IMR-90 (cell line): Measurements from ENCODE around the gene HMX1. TPM values are rescaled to one million over a fixed set of nuclear protein-coding genes. Genes with fewer than 3 reads are reported as not detected.

ENCODE experiments used
- ATAC-seq: fragments of 200-7000 bp; cut with Tn5 transposase; 2 replicates; pipeline ENCODE4 v1.9.1; 2020; ENCODE audit warnings: low read depth, mild to moderate bottlenecking, moderate library complexity
- BruUV-seq: library from RNA; stranded (reverse); fragments of 400-500 nt; replicated peaks from 2 replicates; lab custom pipeline; 2021; lab: Mats Ljungman, UMichigan
- CTCF ChIA-PET: fragments of 300-600 bp; formaldehyde crosslinking; extraction: SDS; loops from one replicate; lab custom pipeline; 2021; ENCODE audit warnings: antibody characterized with exemption; lab: Yijun Ruan, JAX
- POLR2A ChIA-PET: fragments of 300-600 bp; sonication (Branson Sonifier 250); formaldehyde crosslinking; loops from one replicate; lab custom pipeline; 2022; ENCODE audit warnings: antibody characterized with exemption; ENCODE audit not compliant: unreplicated experiment; lab: Charles Lee
- DNase-seq: peaks from one replicate; pipeline ENCODE4 v3.0.0; 2013
- H2AFZ ChIP-seq: replicated peaks from 2 replicates; pipeline ENCODE3; 2013; ENCODE audit warnings: low read length, mild to moderate bottlenecking; ENCODE audit not compliant: poor library complexity
- H2AK5ac ChIP-seq: 2 replicates; pipeline ENCODE4 v1.6.1; 2013; ENCODE audit warnings: low read depth, low read length, inconsistent platforms
- H2AK9ac ChIP-seq: replicated peaks from 2 replicates; pipeline ENCODE3; 2013; ENCODE audit warnings: mild to moderate bottlenecking, low read depth, low read length, moderate library complexity; ENCODE audit not compliant: poor library complexity
- H2BK120ac ChIP-seq: 2 replicates; pipeline ENCODE4 v1.6.1; 2013; ENCODE audit warnings: low read depth, low read length, inconsistent platforms
- H2BK15ac ChIP-seq: 3 replicates; pipeline ENCODE4 v1.6.1; 2013; ENCODE audit warnings: low read depth, low read length, inconsistent platforms
- H2BK20ac ChIP-seq: 2 replicates; pipeline ENCODE4 v1.6.1; 2013; ENCODE audit warnings: low read depth, mild to moderate bottlenecking, inconsistent platforms, low read length, moderate library complexity
- H2BK5ac ChIP-seq: 2 replicates; pipeline ENCODE4 v1.6.1; 2013; ENCODE audit warnings: mild to moderate bottlenecking, low read depth, low read length, inconsistent platforms; ENCODE audit not compliant: poor library complexity, severe bottlenecking
- H3K14ac ChIP-seq: replicated peaks from 2 replicates; pipeline ENCODE4 v1.6.1; 2013; ENCODE audit warnings: low read depth, low read length, inconsistent platforms
- H3K18ac ChIP-seq: 2 replicates; pipeline ENCODE4 v1.6.1; 2013; ENCODE audit warnings: low read depth, low read length, control low read depth
- H3K23ac ChIP-seq: 2 replicates; pipeline ENCODE4 v1.6.1; 2013; ENCODE audit warnings: low read depth, low read length, inconsistent platforms
- H3K27ac ChIP-seq: 2 replicates; pipeline ENCODE4 v1.5.1; 2013; ENCODE audit warnings: mild to moderate bottlenecking, control low read depth, low read length; ENCODE audit not compliant: insufficient read depth
- H3K27me3 ChIP-seq: 2 replicates; pipeline ENCODE4 v1.6.1; 2013; ENCODE audit warnings: low read length; ENCODE audit not compliant: control insufficient read depth, insufficient read depth
- H3K36me3 ChIP-seq: 2 replicates; pipeline ENCODE4 v1.6.1; 2013; ENCODE audit warnings: low read length, mixed read lengths; ENCODE audit not compliant: control insufficient read depth, insufficient read depth
- H3K4ac ChIP-seq: 2 replicates; pipeline ENCODE4 v1.6.1; 2013; ENCODE audit warnings: low read depth, low read length, inconsistent platforms
- H3K4me1 ChIP-seq: 2 replicates; pipeline ENCODE4 v1.6.1; 2013; ENCODE audit warnings: low read length, mixed read lengths; ENCODE audit not compliant: control insufficient read depth, insufficient read depth
- H3K4me2 ChIP-seq: 2 replicates; pipeline ENCODE4 v1.6.1; 2013; ENCODE audit warnings: low read depth, mild to moderate bottlenecking, control low read depth, low read length, moderate library complexity
- H3K4me3 ChIP-seq: 2 replicates; pipeline ENCODE4 v1.5.1; 2013; ENCODE audit warnings: low read depth, mild to moderate bottlenecking, control low read depth, low read length, moderate library complexity; ENCODE audit not compliant: insufficient read depth
- H3K56ac ChIP-seq: 2 replicates; pipeline ENCODE4 v1.6.1; 2013; ENCODE audit warnings: low read length, inconsistent platforms; ENCODE audit not compliant: insufficient read depth; ENCODE audit errors: extremely low read depth
- H3K79me1 ChIP-seq, 2 experiments: 2 replicates each; pipeline ENCODE4 v1.6.1; 2013; ENCODE audit warnings: low read length in 2 of 2, inconsistent platforms in 1 of 2, low read depth in 1 of 2
- H3K9ac ChIP-seq: 2 replicates; pipeline ENCODE4 v1.6.1; 2013; ENCODE audit warnings: low read depth, low read length, control low read depth
- H3K9me1 ChIP-seq: 2 replicates; pipeline ENCODE4 v1.6.1; 2013; ENCODE audit warnings: low read length, inconsistent platforms; ENCODE audit not compliant: insufficient read depth
- H3K9me3 ChIP-seq: 2 replicates; pipeline ENCODE4 v1.6.1; 2013; ENCODE audit warnings: low read length; ENCODE audit not compliant: control insufficient read depth, insufficient read depth
- H4K20me1 ChIP-seq: 2 replicates; pipeline ENCODE4 v1.6.1; 2013; ENCODE audit warnings: low read length, inconsistent platforms; ENCODE audit not compliant: insufficient read depth
- H4K5ac ChIP-seq: 2 replicates; pipeline ENCODE4 v1.6.1; 2013; ENCODE audit warnings: mild to moderate bottlenecking, low read depth, low read length, control low read depth
- H4K8ac ChIP-seq, 2 experiments: 2 replicates each; pipeline ENCODE4 v1.6.1; 2013; ENCODE audit warnings: low read depth in 2 of 2, low read length in 2 of 2, control low read depth in 1 of 2, inconsistent platforms in 1 of 2
- H4K91ac ChIP-seq: 2 replicates; pipeline ENCODE4 v1.6.1; 2013; ENCODE audit warnings: low read depth, low read length, inconsistent platforms; ENCODE audit not compliant: insufficient read depth
- CEBPB ChIP-seq: IDR thresholded peaks from 2 replicates; pipeline ENCODE4 v1.6.1; 2012; ENCODE audit warnings: low read depth, low read length, improper control_type of control experiment
- CHD1 ChIP-seq: IDR thresholded peaks from 2 replicates; pipeline ENCODE4 v1.6.1; 2012; ENCODE audit warnings: low read depth, low read length, improper control_type of control experiment
- ELK1 ChIP-seq: fragments of 150-350 bp; IDR thresholded peaks from 2 replicates; pipeline ENCODE4 v1.6.1; 2016; ENCODE audit warnings: low read depth, mild to moderate bottlenecking, low read length, moderate library complexity, borderline replicate concordance
- FOS ChIP-seq: fragments of 150-350 bp; IDR thresholded peaks from 2 replicates; pipeline ENCODE4 v1.6.1; 2016; ENCODE audit warnings: low read depth, low read length
- MAZ ChIP-seq: IDR thresholded peaks from 2 replicates; pipeline ENCODE4 v1.6.1; 2012; ENCODE audit warnings: low read depth, mild to moderate bottlenecking, low read length, improper control_type of control experiment, moderate library complexity, borderline replicate concordance
- MXI1 ChIP-seq: IDR thresholded peaks from 2 replicates; pipeline ENCODE4 v1.6.1; 2012; ENCODE audit warnings: low read depth, mild to moderate bottlenecking, low read length, moderate library complexity, borderline replicate concordance
- NFE2L2 ChIP-seq: fragments of 150-350 bp; IDR thresholded peaks from 2 replicates; pipeline ENCODE4 v1.6.1; 2016; ENCODE audit warnings: low read depth, mild to moderate bottlenecking, low read length
- RAD21 ChIP-seq: IDR thresholded peaks from 2 replicates; pipeline ENCODE4 v1.6.1; 2012; ENCODE audit warnings: low read length, improper control_type of control experiment
- RCOR1 ChIP-seq: IDR thresholded peaks from 2 replicates; pipeline ENCODE4 v1.6.1; 2012; ENCODE audit warnings: mild to moderate bottlenecking, low read length, improper control_type of control experiment; ENCODE audit not compliant: insufficient replicate concordance
- RFX5 ChIP-seq: IDR thresholded peaks from 2 replicates; pipeline ENCODE4 v1.8.0; 2012; ENCODE audit warnings: low read depth, mild to moderate bottlenecking, low read length, moderate library complexity
- SMC3 ChIP-seq: fragments of 150-350 bp; IDR thresholded peaks from 2 replicates; pipeline ENCODE4 v1.6.1; 2016; ENCODE audit warnings: low read depth, mild to moderate bottlenecking, antibody characterized with exemption, low read length, moderate library complexity
- WGBS, 2 experiments: methylation state at CpG; one replicate each; pipeline versions ENCODE4 v1.1.5 to v1.1.7; 2013; ENCODE audit warnings: missing lambda C conversion rate in 2 of 2; ENCODE audit not compliant: insufficient read length in 1 of 2; ENCODE audit errors: extremely low coverage in 2 of 2; 5-methylcytosine and 5-hydroxymethylcytosine counted together
- dilution Hi-C: fragments of 300-500 bp; cut with HindIII; formaldehyde crosslinking; loops from one replicate; pipeline ENCODE4 v1.14.3; 2018; ENCODE audit warnings: low sequenced_read_pairs; ENCODE audit not compliant: unreplicated experiment
- in situ Hi-C: fragments of 300-500 bp; cut with MboI; formaldehyde crosslinking; loops from 3 replicates; pipeline ENCODE4 v1.14.3; 2019; ENCODE audit warnings: low sequenced_read_pairs, inconsistent platforms, mixed read lengths
- intact Hi-C: fragments of 100-400 bp; cut with micrococcal nuclease; formaldehyde crosslinking; loops from 2 replicates; pipeline ENCODE4 v1.10.0; 2022
- polyA plus RNA-seq, 3 experiments: library from polyadenylated mRNA; depleted of rRNA; stranded (reverse); fragments of >200 nt; gene quantifications; 2 replicates each; pipeline ENCODE4 v1.2.3, GENCODE V29; 2012; ENCODE audit warnings: low replicate concordance in 1 of 3
- total RNA-seq: library from RNA; depleted of rRNA; stranded (reverse); fragments of >200 nt; gene quantifications from 2 replicates; pipeline ENCODE4 v1.2.3, GENCODE V29; 2012

The HMX1 gene
- total and polyA plus RNA-seq, 2 of the 4 experiments (the other 2 are of a cell fraction), result not detected

- Histone ChIP-seq H3K14ac (no peak overlapping the region), H3K4ac (no peak overlapping the region), H2BK120ac (no peak overlapping the region), H3K4me1 (no peaks in the 10 kb centered on the region), H3K36me3 (no peaks in the 10 kb centered on the region), H3K4me2 (no peak overlapping the region), H3K27me3 (no peaks in the 10 kb centered on the region), H2AK9ac (no peak overlapping the region), H2BK15ac (no peak overlapping the region), H4K8ac (no peak overlapping the region), H3K18ac (no peak overlapping the region), H2BK5ac (no peak overlapping the region), H2AK5ac (no peak overlapping the region), H3K4me3 (no peak overlapping the region), H4K91ac (no peak overlapping the region), H2BK20ac (no peak overlapping the region), H3K23ac (no peak overlapping the region), H3K9me1 (no peaks in the 10 kb centered on the region), H3K9ac (no peak overlapping the region), H4K20me1 (no peaks in the 10 kb centered on the region), H2AFZ (no peak overlapping the region), H3K79me1 (no peaks in the 10 kb centered on the region), H3K27ac (no peak overlapping the region), H4K5ac (no peak overlapping the region), H3K9me3 (peaks cover 2% of the 10 kb centered on the region; the same call in 1 of the 2 replicates), H3K56ac (no peak overlapping the region)
- DNase-seq, result no peak
- WGBS, 2 experiments, result 78% methylated on average over 4 of the region's 30 CpGs; no CpG with 5 or more reads in 1 of the 2 experiments
- dilution Hi-C loops, result no loop called here
- ChIA-PET CTCF (no interaction called here), POLR2A (no interaction called here)
- ATAC-seq, result no peak
- in situ Hi-C loops, result no loop called here
- TF ChIP-seq MXI1 (no peak), RCOR1 (no peak), SMC3 (no peak), NFE2L2 (no peak), ELK1 (no peak), MAZ (no peak), FOS (no peak), RFX5 (no peak), CHD1 (no peak), RAD21 (no peak), CEBPB (no peak)
- BruUV-seq, result no TSS peak
- intact Hi-C loops, result no loop called here
These were observed 38.6 kb upstream of the HMX1 start for GRCh38 chr4:8910100-8910821.
